ENCODE measurements around the gene CDKN2D.
"Not testable (repeated sequence)": the region's sequence is repeated elsewhere in the genome, so short reads cannot be mapped to it uniquely, and the experiment has no call there.

The CDKN2D gene

DNA sequence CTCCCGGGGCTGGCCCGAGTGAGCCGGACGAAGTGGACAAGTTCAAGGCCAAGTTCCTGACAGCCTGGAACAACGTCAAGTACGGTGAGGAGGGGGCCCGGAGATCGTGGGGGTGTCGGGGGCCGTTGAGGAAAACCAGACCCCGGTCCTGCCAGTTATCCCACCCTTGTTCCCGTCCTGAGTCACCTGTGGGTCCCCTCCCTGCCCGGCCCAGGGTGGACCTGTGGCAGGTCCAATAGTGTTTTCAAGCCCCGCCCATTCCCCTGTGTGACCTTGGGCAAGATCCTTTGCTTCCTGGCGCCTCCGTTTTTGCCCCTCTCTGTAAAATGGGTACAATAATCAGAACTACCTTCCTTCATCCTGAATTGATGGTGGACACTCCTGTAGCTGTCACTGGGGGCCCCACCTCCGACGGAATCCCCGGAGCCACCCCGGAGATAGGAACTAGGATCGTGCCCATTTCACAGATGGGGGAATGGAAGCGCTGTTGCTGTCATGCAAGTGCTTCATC, 24.5 kb downstream of the CDKN2D start:
- no peak for TF ChIP-seq EZH2phosphoT487 (IDR thresholded peaks at IDR 0.05; ENCODE audit: borderline replicate concordance, low read length)
- TF ChIP-seq, protein P1, sequence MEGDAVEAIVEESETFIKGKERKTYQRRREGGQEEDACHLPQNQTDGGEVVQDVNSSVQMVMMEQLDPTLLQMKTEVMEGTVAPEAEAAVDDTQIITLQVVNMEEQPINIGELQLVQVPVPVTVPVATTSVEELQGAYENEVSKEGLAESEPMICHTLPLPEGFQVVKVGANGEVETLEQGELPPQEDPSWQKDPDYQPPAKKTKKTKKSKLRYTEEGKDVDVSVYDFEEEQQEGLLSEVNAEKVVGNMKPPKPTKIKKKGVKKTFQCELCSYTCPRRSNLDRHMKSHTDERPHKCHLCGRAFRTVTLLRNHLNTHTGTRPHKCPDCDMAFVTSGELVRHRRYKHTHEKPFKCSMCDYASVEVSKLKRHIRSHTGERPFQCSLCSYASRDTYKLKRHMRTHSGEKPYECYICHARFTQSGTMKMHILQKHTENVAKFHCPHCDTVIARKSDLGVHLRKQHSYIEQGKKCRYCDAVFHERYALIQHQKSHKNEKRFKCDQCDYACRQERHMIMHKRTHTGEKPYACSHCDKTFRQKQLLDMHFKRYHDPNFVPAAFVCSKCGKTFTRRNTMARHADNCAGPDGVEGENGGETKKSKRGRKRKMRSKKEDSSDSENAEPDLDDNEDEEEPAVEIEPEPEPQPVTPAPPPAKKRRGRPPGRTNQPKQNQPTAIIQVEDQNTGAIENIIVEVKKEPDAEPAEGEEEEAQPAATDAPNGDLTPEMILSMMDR (IDR thresholded peaks at IDR 0.05; ENCODE audit: low read depth, low read length, poor library complexity, severe bottlenecking): no peak
- no peaks in the 10 kb centered on the region for H3K9me3 ChIP-seq (ENCODE audit: control insufficient read depth, insufficient read depth, low read length)
- no peaks in the 10 kb centered on the region for H3K9me2 ChIP-seq (replicated peaks; ENCODE audit: control insufficient read depth, low read length)
- peaks cover 11% of the 10 kb centered on the region for H3F3A ChIP-seq (ENCODE audit: control insufficient read depth, insufficient read depth)
- H3K4me3 ChIP-seq (ENCODE audit: low read length): peak overlapping the region; percentile 96
- peaks cover 24% of the 10 kb centered on the region for H3K79me2 ChIP-seq (ENCODE audit: control insufficient read depth, low read length)
- H4K20me1 ChIP-seq (ENCODE audit: control insufficient read depth, insufficient read depth, low read depth, low read length): peaks cover 4% of the 10 kb centered on the region; the same call in 1 of the 2 replicates
- peaks cover 7% of the 10 kb centered on the region for H3K27me3 ChIP-seq (ENCODE audit: control insufficient read depth, low read length)
- H3K4me2 ChIP-seq (ENCODE audit: low read length): peak overlapping the region; percentile 96
- peak overlapping the region; percentile 41 for H3K27ac ChIP-seq (ENCODE audit: low read depth, low read length)
- H3K36me3 ChIP-seq (ENCODE audit: control insufficient read depth, low read length): peaks cover 33% of the 10 kb centered on the region
- H3K4me1 ChIP-seq (ENCODE audit: control insufficient read depth, low read length): peaks cover 18% of the 10 kb centered on the region

DNA sequence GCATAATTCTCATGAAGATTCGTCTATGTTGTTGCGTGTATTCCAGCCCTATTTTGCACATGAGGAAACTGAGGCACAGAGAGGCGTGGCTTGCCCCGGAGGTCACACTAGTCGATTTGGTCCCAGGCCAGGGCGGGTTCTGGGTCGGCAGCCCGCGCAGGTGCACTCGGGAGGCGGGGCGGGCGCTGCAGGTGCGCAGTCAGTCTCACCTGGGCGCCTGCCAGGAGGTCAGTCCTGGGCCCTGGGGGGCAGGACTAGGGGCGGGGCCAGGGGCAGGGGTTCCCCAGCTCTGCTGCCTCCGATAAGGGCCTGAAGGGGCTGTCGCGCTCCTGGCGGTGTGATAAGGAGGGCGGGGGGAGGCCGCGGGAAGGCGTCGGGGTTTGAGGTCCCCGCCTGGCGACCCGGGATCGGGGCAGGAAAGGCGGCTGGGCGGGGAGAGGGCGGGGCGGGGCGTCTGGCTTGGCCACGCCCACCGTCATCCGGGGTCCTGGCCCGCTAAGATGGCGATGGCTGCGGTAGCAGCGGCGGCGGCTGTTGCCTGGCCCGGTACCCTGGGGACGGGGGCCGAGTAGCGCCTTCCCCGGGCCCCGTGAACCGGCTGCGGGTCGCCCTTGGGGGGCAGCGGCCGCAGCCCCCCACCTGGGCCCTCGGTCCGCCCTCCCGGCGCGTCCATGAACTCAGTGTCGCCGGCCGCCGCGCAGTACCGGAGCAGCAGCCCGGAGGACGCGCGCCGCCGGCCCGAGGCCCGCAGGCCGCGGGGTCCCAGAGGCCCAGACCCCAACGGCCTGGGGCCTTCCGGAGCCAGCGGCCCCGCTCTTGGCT, 25.1 kb downstream of the CDKN2D start, which contains the start of gene ATG4D:
TSS of gene ATG4D (plus strand) at position 485 of the 822 bp plus-strand sequence. CDS start at position 672, 187 bp downstream.
- Histone ChIP-seq H3K36me3 (ENCODE audit: control insufficient read depth, low read length) (peaks cover 27% of the 10 kb centered on the region), H3K4me2 (ENCODE audit: low read length) (peak within 1 kb of the TSS; percentile 96), H3K9me3 (ENCODE audit: control insufficient read depth, insufficient read depth, low read length) (no peaks in the 10 kb centered on the region), H4K20me1 (ENCODE audit: control insufficient read depth, insufficient read depth, low read depth, low read length) (peaks cover 4% of the 10 kb centered on the region; the same call in 1 of the 2 replicates), H3F3A (ENCODE audit: control insufficient read depth, insufficient read depth) (peaks cover 11% of the 10 kb centered on the region), H3K27me3 (ENCODE audit: control insufficient read depth, low read length) (peaks cover 13% of the 10 kb centered on the region), H3K79me2 (ENCODE audit: control insufficient read depth, low read length) (peaks cover 24% of the 10 kb centered on the region), H3K4me1 (ENCODE audit: control insufficient read depth, low read length) (peaks cover 18% of the 10 kb centered on the region), H3K27ac (ENCODE audit: low read depth, low read length) (peak within 1 kb of the TSS; percentile 41), H3K9me2 (replicated peaks; ENCODE audit: control insufficient read depth, low read length) (no peaks in the 10 kb centered on the region), H3K4me3 (ENCODE audit: low read length) (peak within 1 kb of the TSS; percentile 96)
- TF ChIP-seq, protein P1 (IDR thresholded peaks at IDR 0.05; ENCODE audit: low read depth, low read length, poor library complexity, severe bottlenecking): no peak
- no peak for TF ChIP-seq EZH2phosphoT487 (IDR thresholded peaks at IDR 0.05; ENCODE audit: borderline replicate concordance, low read length)

DNA sequence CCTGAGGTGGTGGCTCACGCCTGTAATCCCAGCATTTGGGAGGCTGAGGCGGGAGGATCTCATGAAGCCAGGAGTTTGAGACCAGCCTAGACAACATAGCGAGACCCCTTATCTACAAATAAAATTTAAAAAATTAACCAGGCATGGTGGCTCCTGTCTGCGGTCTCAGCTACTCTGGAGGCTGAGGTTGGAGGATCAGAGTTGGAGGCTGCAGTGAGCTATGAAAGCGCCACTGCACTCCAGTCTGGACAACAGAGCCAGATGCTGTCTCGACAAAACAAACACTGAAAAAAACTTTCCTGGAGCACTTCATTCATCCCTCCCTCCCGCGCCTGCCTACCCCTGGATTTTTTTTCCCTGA, 25.7 kb downstream of the CDKN2D start:
- Histone ChIP-seq H3K4me3 (ENCODE audit: low read length) (peak overlapping the region; percentile 96), H3K9me3 (ENCODE audit: control insufficient read depth, insufficient read depth, low read length) (no peaks in the 10 kb centered on the region), H3K9me2 (replicated peaks; ENCODE audit: control insufficient read depth, low read length) (no peaks in the 10 kb centered on the region), H3F3A (ENCODE audit: control insufficient read depth, insufficient read depth) (peaks cover 11% of the 10 kb centered on the region), H3K36me3 (ENCODE audit: control insufficient read depth, low read length) (peaks cover 21% of the 10 kb centered on the region), H3K4me1 (ENCODE audit: control insufficient read depth, low read length) (peaks cover 18% of the 10 kb centered on the region), H3K79me2 (ENCODE audit: control insufficient read depth, low read length) (peaks cover 24% of the 10 kb centered on the region), H3K27ac (ENCODE audit: low read depth, low read length) (no peak overlapping the region), H3K4me2 (ENCODE audit: low read length) (peak overlapping the region; percentile 96), H3K27me3 (ENCODE audit: control insufficient read depth, low read length) (peaks cover 19% of the 10 kb centered on the region), H4K20me1 (ENCODE audit: control insufficient read depth, insufficient read depth, low read depth, low read length) (peaks cover 4% of the 10 kb centered on the region; the same call in 1 of the 2 replicates)
- TF ChIP-seq, protein P1 (IDR thresholded peaks at IDR 0.05; ENCODE audit: low read depth, low read length, poor library complexity, severe bottlenecking): no peak
- TF ChIP-seq EZH2phosphoT487 (IDR thresholded peaks at IDR 0.05; ENCODE audit: borderline replicate concordance, low read length): no peak

DNA sequence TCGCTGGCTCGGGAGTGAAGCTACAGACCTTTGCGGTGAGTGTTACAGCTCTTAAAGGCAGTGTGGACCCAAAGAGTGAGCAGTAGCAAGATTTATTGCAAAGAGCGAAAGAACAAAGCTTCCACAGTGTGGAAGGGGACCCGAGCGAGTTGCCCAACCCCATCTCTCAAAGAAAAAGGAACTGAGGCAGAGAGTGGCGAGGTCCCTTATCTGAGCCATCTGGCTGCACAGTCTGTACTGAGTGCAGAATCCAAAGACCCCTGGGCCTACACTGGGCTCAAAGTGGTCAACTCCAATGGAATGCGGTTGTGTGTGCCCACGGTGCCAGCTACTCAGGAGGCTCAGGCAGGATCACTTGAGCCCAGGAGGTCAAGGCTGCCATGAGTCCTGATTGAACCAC, 29.8 kb downstream of the CDKN2D start:
- not testable (repeated sequence) for H3K79me2 ChIP-seq (ENCODE audit: control insufficient read depth, low read length); H3K36me3 ChIP-seq (ENCODE audit: control insufficient read depth, low read length); H3K4me2 ChIP-seq (ENCODE audit: low read length); H3K9me3 ChIP-seq (ENCODE audit: control insufficient read depth, insufficient read depth, low read length); H3K27ac ChIP-seq (ENCODE audit: low read depth, low read length); H3K9me2 ChIP-seq (replicated peaks; ENCODE audit: control insufficient read depth, low read length); H4K20me1 ChIP-seq (ENCODE audit: control insufficient read depth, insufficient read depth, low read depth, low read length); H3K4me1 ChIP-seq (ENCODE audit: control insufficient read depth, low read length); H3K4me3 ChIP-seq (ENCODE audit: low read length)
- H3K27me3 ChIP-seq (ENCODE audit: control insufficient read depth, low read length): peaks cover 34% of the 10 kb centered on the region
- H3F3A ChIP-seq (ENCODE audit: control insufficient read depth, insufficient read depth): peaks cover 11% of the 10 kb centered on the region

Data from DOHH2 (cell line).